Activated CD4-positive, alpha-beta T cell treated with anti-CD3 and anti-CD28 coated beads, Interleukin-2, amount 50 U/mL, for 16 hours (primary cell): ENCODE results near the gene DCST2.
A peak's percentile ranks its signal among the peaks of the same experiment; 100 is the strongest.

Source experiments
- DNase-seq: peaks from one replicate; pipeline ENCODE4 v3.0.0-alpha.2; 2020

Gene DCST2

GRCh38 chr1:155023627-155024026 lies 10.0 kb downstream of the DCST2 start:
- no peak for DNase-seq

DNA sequence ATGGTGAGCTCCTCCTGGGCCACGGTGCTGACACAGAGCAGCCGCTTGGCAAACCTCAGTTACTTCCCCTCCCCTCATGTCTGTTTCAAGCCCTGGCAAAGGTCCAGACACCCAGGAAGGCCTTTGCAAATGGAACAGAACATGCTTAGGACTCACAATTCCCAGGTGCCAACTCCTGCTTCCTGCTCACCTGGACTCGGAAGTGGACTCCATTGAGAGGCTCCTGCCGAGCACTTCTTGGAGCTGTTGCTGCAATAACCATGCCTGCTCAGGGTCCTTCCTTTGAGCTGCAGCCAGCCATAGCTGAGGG lies 10.7 kb downstream of the DCST2 start:
- no peak for DNase-seq

DNA sequence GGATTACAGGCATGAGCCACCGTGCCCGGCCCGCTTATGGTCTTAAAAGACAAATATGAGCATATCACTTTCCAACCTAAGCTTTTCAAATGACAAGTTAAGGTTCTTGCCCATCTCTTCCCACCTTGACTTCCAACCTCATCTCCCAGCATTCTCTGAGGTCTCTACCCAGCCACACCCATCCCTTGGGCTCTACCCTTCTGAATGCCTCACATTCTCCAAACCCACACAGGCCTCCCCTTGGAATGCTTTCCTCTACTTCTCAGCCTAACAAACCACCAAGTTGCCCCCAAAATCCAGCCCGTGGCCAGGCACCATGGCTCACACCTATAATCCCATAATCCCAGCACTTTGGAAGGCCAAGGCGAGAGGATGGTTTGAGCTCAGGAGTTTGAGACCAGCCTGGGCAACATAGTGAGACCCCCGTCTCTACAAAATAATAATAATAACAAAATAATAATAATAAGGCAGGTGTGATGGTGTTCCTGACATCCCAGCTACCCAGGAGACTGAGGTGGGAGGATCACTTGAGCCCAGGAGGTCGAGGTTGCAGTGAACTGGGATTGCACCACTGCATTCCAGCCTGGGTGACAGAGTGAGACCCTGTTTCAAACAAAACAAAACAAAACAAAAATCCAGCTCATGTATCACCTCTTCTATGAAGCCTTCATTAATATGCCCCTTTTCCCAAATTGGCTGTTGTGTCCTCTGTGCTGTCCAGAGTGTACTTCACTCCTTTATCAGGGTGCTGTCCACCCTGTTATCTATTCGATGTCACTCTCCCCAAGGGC lies 11.2 kb downstream of the DCST2 start:
- no peak for DNase-seq

- DNase-seq: no peak
Observed at GRCh38 chr1:155019377-155020245, 14.0 kb downstream of the DCST2 start.

GRCh38 chr1:155018617-155019348 lies 14.8 kb downstream of the DCST2 start:
- DNase-seq: no peak

DNA sequence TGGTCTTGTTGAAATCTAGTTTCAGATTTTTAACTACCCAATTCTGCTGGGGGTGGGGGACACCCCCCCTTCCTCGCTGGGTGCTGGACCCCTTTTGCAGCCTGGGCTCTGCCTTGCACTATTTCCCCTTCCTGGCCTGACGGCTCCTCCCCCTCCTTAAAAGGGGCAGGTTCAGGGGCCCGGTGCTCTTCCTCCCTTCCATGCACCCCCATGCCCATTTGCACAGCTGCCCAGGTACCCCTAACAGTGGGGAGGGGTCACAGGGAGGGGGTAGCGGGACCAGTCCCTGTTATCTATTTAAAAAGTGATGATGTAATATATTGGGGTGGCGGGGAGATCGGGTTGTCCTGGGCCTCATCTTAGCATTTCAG lies 15.7 kb downstream of the DCST2 start:
- DNase-seq: no peak

DNA sequence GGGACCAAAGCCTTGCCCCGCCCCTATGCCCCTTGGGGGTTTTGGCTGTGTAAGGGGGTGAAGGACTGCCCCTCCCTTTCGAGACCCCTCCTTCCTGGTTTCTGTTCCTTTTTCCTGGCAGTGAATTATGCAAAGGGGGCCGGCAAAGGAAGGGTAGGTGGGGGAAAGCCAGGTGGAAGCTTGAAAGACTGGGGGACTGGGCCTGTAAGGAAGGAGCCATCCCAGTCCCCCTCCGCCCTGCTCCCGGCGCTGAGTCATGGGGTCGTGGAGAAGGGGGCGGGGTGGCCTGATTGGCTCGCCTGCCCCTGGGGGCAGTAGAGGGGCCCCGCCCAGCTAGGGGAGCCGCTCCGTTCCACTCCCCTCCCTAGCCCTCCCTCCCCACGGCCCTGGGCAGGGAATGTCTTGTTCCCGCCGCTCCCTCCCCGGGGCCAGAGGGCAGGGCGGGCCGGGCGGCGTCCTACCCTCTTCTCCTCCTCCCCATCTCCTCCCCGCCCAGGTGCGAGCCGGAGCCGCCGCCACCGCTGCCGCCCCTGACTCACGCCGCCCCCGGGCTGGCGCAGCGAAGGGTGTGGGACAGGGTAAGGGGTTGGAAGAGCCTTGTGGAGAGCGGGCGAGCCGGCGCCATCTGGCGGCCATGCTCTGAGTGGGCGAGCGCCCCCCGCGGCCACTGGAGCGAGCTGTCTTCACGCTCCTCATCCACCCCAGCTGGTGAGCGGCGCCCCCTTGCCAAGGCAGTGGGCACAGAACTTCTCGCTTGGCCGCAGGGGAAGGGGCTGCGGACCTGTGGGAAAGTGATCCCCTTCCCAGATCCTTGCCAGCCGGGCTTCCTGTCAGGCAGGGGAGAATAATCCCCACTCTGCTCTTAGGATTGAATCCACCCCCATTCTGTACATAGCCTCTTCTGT lies 16.3 kb downstream of the DCST2 start:
- DNase-seq: peak; percentile 90

- DNase-seq: no peak
Observed at GRCh38 chr1:155016231-155016831, 17.2 kb downstream of the DCST2 start.

DNA sequence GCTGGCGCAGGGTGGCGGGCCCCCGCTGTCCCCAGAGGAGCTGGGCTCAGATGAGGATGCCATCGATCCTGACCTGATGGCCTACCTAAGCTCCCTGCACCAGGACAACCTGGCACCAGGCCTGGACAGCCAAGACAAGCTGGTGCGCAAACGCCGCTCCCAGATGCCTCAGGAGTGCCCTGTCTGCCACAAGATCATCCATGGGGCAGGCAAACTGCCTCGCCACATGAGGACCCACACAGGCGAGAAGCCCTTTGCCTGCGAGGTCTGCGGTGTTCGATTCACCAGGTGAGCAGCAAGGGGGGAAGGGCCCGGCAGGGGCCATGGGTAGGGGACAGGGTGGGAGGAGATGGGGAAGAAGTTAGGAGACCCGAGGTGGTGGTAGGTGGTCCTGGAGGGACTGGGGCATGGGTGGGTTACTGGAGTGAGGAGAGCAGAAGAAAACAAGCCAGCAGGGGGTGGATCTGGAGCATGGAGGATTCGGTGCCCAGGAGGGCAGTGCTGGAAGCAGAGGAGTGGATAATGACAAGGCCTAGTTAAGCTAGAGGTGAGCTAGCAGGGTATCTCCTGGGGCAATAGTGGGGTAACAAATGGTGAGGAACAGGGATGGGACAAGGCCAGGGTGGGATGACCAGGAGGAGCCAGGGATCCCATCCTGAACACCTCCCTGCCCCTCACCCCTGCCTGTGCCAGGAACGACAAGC lies 17.9 kb downstream of the DCST2 start:
- DNase-seq: no peak

- no peak for DNase-seq
Observed at GRCh38 chr1:155014709-155015508, 18.7 kb downstream of the DCST2 start.

DNA sequence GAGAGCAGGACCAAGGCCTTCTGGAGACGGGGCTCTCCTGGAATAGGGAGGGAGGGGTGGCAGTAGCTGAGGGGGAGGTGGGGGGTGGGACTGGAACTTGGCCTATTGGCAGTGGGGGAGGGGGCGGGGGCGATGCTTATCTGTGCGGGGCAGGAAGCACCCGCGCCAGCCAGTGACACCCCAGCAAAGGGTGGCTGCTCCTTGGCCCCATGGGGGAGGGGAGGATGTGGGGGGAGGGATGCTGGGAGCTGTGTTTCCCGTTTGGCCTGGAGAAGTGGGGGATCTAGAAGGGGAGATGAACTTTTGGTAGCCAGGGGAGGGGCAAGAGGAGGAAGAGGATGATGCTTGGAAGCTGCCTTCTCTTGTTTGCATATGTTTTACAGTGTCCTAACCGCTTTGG lies 19.9 kb downstream of the DCST2 start:
- DNase-seq: no peak

- DNase-seq: no peak
Observed at GRCh38 chr1:155012776-155013602, 20.6 kb downstream of the DCST2 start.

DNA sequence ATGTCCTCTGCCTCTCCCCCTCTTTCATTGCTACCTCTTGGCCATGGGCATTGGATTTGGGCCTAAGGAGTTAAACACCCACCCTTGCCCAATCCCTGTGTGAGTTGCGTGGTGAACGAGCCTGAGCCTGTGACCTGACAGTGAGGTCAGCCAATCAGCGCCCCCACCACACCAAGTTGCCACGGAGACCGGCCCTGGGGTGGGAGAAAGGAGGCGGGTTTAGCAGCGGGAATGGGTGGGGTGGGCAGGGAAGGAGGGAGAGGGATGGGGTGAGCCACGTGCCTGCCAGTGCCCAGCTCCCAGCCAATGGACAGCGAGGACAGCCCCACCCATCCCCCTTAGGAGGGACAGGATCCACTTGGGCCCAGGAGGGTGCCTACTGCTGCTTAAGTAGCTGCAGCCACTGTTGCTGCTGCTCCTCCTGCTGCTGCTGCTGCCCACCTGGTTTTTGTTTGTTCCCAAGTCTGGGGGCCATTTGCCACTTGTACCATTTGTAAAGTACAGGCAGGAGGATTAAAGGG lies 21.5 kb downstream of the DCST2 start:
- DNase-seq: peak; percentile 72

- no peak for DNase-seq
Observed at GRCh38 chr1:155011437-155012025, 22.1 kb downstream of the DCST2 start.

- no peak for DNase-seq
Observed at GRCh38 chr1:155011004-155011416, 22.6 kb downstream of the DCST2 start.

GRCh38 chr1:155010211-155010918 lies 23.2 kb downstream of the DCST2 start:
- DNase-seq: peak; percentile 66

GRCh38 chr1:155009742-155010141 lies 23.8 kb downstream of the DCST2 start:
- no peak for DNase-seq

DNA sequence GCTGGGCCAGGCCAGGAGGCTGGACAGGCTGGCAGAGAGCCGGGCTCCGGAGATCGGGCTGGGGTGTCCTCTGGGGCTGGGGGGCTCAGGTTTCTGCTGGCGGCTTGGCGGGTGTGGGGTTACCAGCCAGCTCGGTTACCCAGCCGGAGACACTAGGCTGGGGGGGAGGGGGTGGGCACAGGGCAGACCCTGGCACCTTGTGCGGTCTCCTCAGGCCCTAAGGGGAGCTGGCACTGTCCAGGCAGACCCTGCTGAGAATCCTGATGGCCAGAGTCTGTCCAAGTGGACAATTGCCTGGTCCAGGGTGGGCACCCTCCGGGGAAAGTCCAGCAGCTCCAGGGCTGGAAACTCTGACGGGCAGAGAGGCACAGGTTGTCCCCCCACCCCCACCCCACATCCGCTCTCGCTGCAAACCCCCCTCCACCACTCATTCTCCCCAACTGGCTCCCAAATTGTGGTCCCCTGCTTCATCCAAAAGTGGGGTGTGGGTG lies 24.3 kb downstream of the DCST2 start:
- no peak for DNase-seq
